Parathyroid adenoma (tissue), 2 donors: Measurements from ENCODE around the gene PDE7B.

ENCODE experiments used
- H2AFZ ChIP-seq: fragments of 300-600 bp; sonication (generic); one replicate; pipeline ENCODE4 v1.7.0; 2017; ENCODE audit warnings: antibody characterized with exemption, mild to moderate bottlenecking
- H3K27ac ChIP-seq: fragments of 300-600 bp; sonication (generic); one replicate; pipeline ENCODE4 v1.7.0; 2017
- H3K27me3 ChIP-seq: fragments of 300-600 bp; sonication (generic); one replicate; pipeline ENCODE4 v1.7.0; 2017; ENCODE audit warnings: low read length; ENCODE audit not compliant: control insufficient read depth, insufficient read depth
- H3K36me3 ChIP-seq: fragments of 300-600 bp; sonication (generic); one replicate; pipeline ENCODE4 v1.7.0; 2017; ENCODE audit warnings: low read length; ENCODE audit not compliant: control insufficient read depth, insufficient read depth
- H3K4me1 ChIP-seq: fragments of 300-600 bp; sonication (generic); one replicate; pipeline ENCODE4 v1.7.0; 2017; ENCODE audit warnings: control low read depth
- H3K4me2 ChIP-seq: fragments of 300-600 bp; sonication (generic); one replicate; pipeline ENCODE4 v1.7.0; 2017; ENCODE audit warnings: low read length
- H3K4me3 ChIP-seq: fragments of 300-600 bp; sonication (generic); one replicate; pipeline ENCODE4 v1.7.0; 2017; ENCODE audit warnings: low read depth, low read length
- H3K79me2 ChIP-seq: fragments of 300-600 bp; sonication (generic); one replicate; pipeline ENCODE4 v1.7.0; 2017; ENCODE audit warnings: control low read depth
- H3K9ac ChIP-seq: fragments of 300-600 bp; sonication (generic); one replicate; pipeline ENCODE4 v1.7.0; 2017; ENCODE audit warnings: mild to moderate bottlenecking
- H3K9me3 ChIP-seq: fragments of 300-600 bp; sonication (generic); one replicate; pipeline ENCODE4 v1.7.0; 2017; ENCODE audit warnings: low read length; ENCODE audit not compliant: control insufficient read depth
- CTCF ChIP-seq: fragments of 300-600 bp; sonication (generic); IDR thresholded peaks from one replicate; pipeline ENCODE4 v1.7.0; 2017; ENCODE audit warnings: antibody characterized with exemption, mild to moderate bottlenecking
- donor health status: primary hyperparathyroidism.

Gene PDE7B

DNA sequence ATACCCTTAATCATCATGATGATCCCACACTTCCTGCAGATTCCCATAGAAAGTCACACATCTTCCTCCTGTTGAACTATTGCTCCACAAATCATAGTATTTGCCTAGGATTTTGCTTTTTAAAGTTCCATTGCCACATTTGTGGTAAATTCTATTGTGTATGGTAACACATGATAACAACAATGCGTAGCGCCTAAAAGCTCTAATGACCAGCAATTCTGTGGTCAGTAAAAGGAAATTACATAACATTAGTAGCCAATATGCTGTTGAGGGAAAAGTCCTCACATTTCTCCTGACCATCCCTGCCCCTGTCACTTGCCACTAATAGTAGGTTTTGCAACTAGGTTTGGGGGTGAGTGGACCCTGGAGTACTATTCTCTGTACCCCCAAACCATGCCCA lies 31.8 kb upstream of the PDE7B start:
- no peak overlapping the region for H2AFZ ChIP-seq
- no peaks in the 10 kb centered on the region for H3K36me3 ChIP-seq
- TF ChIP-seq CTCF = no peak
- no peaks in the 10 kb centered on the region for H3K79me2 ChIP-seq
- H3K4me3 ChIP-seq = no peak overlapping the region
- no peaks in the 10 kb centered on the region for H3K9me3 ChIP-seq
- no peaks in the 10 kb centered on the region for H3K4me1 ChIP-seq
- no peak overlapping the region for H3K27ac ChIP-seq
- no peak overlapping the region for H3K4me2 ChIP-seq
- no peak overlapping the region for H3K9ac ChIP-seq
- H3K27me3 ChIP-seq = no peaks in the 10 kb centered on the region

DNA sequence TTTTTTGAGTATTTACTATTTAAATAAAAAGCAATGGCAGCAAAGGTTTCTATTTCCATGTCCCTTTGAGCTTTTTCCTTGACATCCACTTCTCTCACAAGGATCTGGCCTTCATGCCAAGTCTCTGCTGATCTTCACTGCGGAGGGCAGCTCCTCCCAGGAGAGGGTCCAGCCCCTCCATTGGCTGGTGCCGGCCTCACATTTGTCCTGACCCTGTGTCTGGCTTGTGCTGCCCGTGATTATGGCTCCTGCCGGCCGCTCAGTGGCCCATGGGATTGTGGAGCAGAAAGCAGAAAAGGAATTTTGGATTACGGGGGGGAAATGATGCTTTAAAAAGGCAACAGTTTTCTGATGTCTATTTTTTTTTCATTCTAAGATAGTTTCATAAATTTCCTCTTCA lies 31.2 kb upstream of the PDE7B start:
- no peak overlapping the region for H3K27ac ChIP-seq
- H3K4me2 ChIP-seq = no peak overlapping the region
- H3K79me2 ChIP-seq = no peaks in the 10 kb centered on the region
- no peak overlapping the region for H2AFZ ChIP-seq
- no peaks in the 10 kb centered on the region for H3K9me3 ChIP-seq
- no peak overlapping the region for H3K4me3 ChIP-seq
- H3K27me3 ChIP-seq = no peaks in the 10 kb centered on the region
- no peaks in the 10 kb centered on the region for H3K4me1 ChIP-seq
- H3K36me3 ChIP-seq = no peaks in the 10 kb centered on the region
- TF ChIP-seq CTCF = no peak
- no peak overlapping the region for H3K9ac ChIP-seq

- no peak for TF ChIP-seq CTCF
- Histone ChIP-seq H3K4me1 (no peaks in the 10 kb centered on the region), H3K27me3 (no peaks in the 10 kb centered on the region), H3K4me3 (no peak overlapping the region), H3K79me2 (no peaks in the 10 kb centered on the region), H3K27ac (no peak overlapping the region), H3K36me3 (no peaks in the 10 kb centered on the region), H2AFZ (no peak overlapping the region), H3K4me2 (no peak overlapping the region), H3K9ac (no peak overlapping the region), H3K9me3 (no peaks in the 10 kb centered on the region)
These were observed 27.6 kb upstream of the PDE7B start for GRCh38 chr6:135823851-135824250.

DNA sequence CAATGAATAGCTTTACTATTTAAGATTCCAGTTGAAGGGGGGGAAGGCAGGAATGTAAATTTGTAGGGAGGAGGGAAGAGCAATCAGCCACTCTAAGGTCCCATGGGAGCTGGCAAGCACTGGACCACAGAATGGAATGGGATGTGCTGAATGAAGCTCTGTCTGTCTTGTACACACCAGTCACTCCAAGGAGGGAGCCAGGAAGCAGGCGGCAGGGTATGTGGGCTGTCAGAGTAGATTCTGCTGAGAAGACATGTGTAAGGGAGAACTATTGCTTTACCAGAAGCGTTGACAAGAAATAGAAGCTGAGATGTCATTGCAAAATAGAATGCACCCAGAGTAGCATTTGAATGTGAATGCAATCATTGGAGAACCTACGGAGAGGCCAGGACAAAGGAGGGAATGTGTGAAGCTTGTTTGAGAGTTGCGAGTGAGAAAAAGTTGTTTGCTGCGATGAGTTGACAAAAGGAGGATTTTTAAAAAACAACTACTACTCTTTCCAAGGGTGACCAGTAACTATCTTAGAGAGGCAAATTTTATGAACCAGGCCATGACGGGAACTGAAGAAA lies 25.2 kb upstream of the PDE7B start:
- Histone ChIP-seq H3K9me3 (no peaks in the 10 kb centered on the region), H2AFZ (no peak overlapping the region), H3K4me2 (no peak overlapping the region), H3K4me1 (no peaks in the 10 kb centered on the region), H3K27me3 (no peaks in the 10 kb centered on the region), H3K79me2 (no peaks in the 10 kb centered on the region), H3K4me3 (no peak overlapping the region), H3K36me3 (no peaks in the 10 kb centered on the region), H3K27ac (no peak overlapping the region), H3K9ac (no peak overlapping the region)
- no peak for TF ChIP-seq CTCF

GRCh38 chr6:135828021-135828420 lies 23.5 kb upstream of the PDE7B start:
- Histone ChIP-seq H3K4me3 (no peak overlapping the region), H3K36me3 (no peaks in the 10 kb centered on the region)
- no peak for TF ChIP-seq CTCF

More at GRCh38 chr6:135828021-135828420, 23.5 kb upstream of the PDE7B start:
- H3K4me2 ChIP-seq = no peak overlapping the region
- H3K4me1 ChIP-seq = no peaks in the 10 kb centered on the region
- H3K27me3 ChIP-seq = no peaks in the 10 kb centered on the region
- H3K9ac ChIP-seq = no peak overlapping the region
- no peak overlapping the region for H3K27ac ChIP-seq
- no peaks in the 10 kb centered on the region for H3K9me3 ChIP-seq
- H3K79me2 ChIP-seq = no peaks in the 10 kb centered on the region
- no peak overlapping the region for H2AFZ ChIP-seq
